GM13976 (cell line): Measurements from ENCODE around the gene CAMSAP1.

Experiments used
- DNase-seq: peaks from one replicate; pipeline ENCODE4 v3.0.0; 2012; ENCODE audit warnings: low spot score
- CTCF ChIP-seq: IDR thresholded peaks from 2 replicates; pipeline ENCODE4 v1.5.1; 2012; ENCODE audit warnings: borderline replicate concordance, mild to moderate bottlenecking; ENCODE audit not compliant: insufficient read depth; ENCODE audit errors: extremely low read depth, missing control alignments, control extremely low read depth
- in situ Hi-C: fragments of 300-500 bp; cut with MboI; formaldehyde crosslinking; loops from one replicate; pipeline ENCODE4 v1.12.0; 2022; ENCODE audit warnings: low sequenced_read_pairs, mixed read lengths, inconsistent platforms; ENCODE audit not compliant: unreplicated experiment

The CAMSAP1 gene

DNA sequence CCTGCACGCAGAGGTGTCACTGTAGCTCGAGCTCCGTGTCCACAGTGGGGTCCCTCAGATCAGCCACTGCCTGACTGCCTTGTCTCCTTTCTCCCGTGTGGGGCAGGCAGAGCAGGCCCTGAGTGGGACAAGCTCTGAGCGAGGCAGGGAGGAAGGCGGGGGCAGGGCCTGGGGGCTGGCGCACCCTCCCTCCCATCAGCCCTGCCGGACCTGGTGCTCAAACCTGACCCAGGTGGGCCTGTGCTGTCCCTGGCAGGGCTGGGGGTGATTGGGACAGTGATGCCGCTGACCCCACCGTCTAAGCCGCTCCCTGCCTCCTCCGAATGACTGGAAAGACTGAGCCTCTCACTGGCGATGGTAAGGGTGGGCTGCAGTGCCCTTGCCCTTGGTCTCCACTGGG is 144.4 kb downstream of the CAMSAP1 start:
- TF ChIP-seq CTCF, result no peak
- in situ Hi-C loops, result no loop called here
- DNase-seq, result no peak

DNA sequence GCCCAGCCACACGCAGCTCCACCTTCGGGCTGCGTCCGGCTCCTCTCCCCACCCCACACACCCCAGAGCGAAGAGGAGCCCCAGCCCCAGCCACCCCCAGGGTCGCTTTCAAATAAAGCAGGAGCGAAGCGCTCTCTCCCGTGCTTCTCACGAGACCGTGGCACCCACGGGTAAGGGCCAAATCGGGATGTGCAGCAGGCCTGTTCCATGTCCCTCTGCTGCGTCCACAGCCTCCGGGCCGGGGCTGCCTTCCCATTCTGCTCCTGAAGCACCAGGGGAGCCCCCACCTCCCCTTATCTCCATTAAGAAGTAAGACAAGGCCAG is 145.5 kb downstream of the CAMSAP1 start:
- in situ Hi-C loops, result no loop called here
- no peak for DNase-seq
- no peak for TF ChIP-seq CTCF

- in situ Hi-C loops, result no loop called here
- no peak for TF ChIP-seq CTCF
- DNase-seq, result no peak
Observed at GRCh38 chr9:135761150-135761844, 146.0 kb downstream of the CAMSAP1 start.

GRCh38 chr9:135760465-135760864 is 146.9 kb downstream of the CAMSAP1 start:
- no peak for DNase-seq
- no peak for TF ChIP-seq CTCF
- in situ Hi-C loops, result no loop called here

GRCh38 chr9:135759676-135760300 is 147.6 kb downstream of the CAMSAP1 start:
- no peak for TF ChIP-seq CTCF
- DNase-seq, result no peak
- in situ Hi-C loops, result no loop called here

DNA sequence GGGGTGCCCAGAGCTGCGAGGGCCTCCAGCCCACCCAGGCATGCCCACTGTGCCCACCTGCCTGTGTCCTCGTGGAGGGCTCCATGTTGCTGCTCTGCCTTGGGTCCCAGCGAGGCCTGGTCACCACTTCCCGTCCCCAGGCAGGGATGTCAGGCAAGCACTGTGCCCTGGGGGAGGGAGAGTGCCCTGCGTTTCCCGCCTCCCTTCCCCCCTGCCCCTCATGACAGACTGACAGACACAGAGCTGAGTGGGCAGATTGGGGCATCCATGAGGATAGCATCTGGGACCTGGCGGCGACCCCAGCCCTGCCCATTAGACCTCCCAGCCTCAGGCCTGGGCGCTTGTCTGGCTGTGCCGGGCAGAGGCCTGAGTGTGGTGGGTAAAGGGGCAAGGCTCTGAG is 148.5 kb downstream of the CAMSAP1 start:
- in situ Hi-C loops, result no loop called here
- no peak for DNase-seq
- no peak for TF ChIP-seq CTCF
